Caki2 (cell line): ENCODE data around the gene MLH3. TPM values are rescaled to one million over a fixed set of nuclear protein-coding genes. Genes with fewer than 3 reads are reported as not detected.

Experiments
- total RNA-seq: library from RNA; depleted of rRNA; stranded (reverse); fragments of >200 nt; shearing (Covaris generic); gene quantifications from 2 replicates; pipeline ENCODE4 v1.2.3, GENCODE V29; 2014; ENCODE audit warnings: low replicate concordance; rRNA removed

MLH3 gene
- total RNA-seq, 1 experiment from 2014 or later, result 22.5 TPM

Other genes with a start within 250 kb of the MLH3 start
- not detected in 2 replicates for gene PROX2, start 175.3 kb downstream of the MLH3 start, total RNA-seq
- 55.7 and 57.7 TPM in 2 replicates for gene DLST, start 169.6 kb downstream of the MLH3 start, total RNA-seq
- 2.9 and 4.5 TPM in 2 replicates for gene RPS6KL1, start 128.2 kb downstream of the MLH3 start, total RNA-seq
- 0.71 and 4.5 TPM in 2 replicates for gene PGF, start 95.9 kb downstream of the MLH3 start, total RNA-seq
- 96.4 and 109 TPM in 2 replicates for gene EIF2B2, start 48.5 kb downstream of the MLH3 start, total RNA-seq
- gene ACYP1, start 12.6 kb upstream of the MLH3 start, total RNA-seq, result 10.0 and 39.5 TPM in 2 replicates
- gene ZC2HC1C, start 18.2 kb upstream of the MLH3 start, total RNA-seq, result 6.5 and 15.6 TPM in 2 replicates
- 34.4 and 44.0 TPM in 2 replicates for gene NEK9, start 75.6 kb upstream of the MLH3 start, total RNA-seq
- gene TMED10, start 125.1 kb upstream of the MLH3 start, total RNA-seq, result 122 and 141 TPM in 2 replicates
- 4.5 and 12.6 TPM in 2 replicates for gene FOS, start 227.4 kb upstream of the MLH3 start, total RNA-seq